PFSK-1 (cell line): ENCODE data around the gene CACNA2D4.

Experiments used
- FOXP2 ChIP-seq: optimal IDR thresholded peaks from 2 replicates; pipeline ENCODE3; 2011; ENCODE audit warnings: borderline replicate concordance, control low read depth, inconsistent platforms; ENCODE audit not compliant: insufficient read depth; ENCODE audit errors: extremely low read length, extremely low read depth
- POLR2AphosphoS5 ChIP-seq: IDR thresholded peaks from 2 replicates; pipeline ENCODE4 v1.6.1; 2012; ENCODE audit warnings: low read depth, mild to moderate bottlenecking, control low read depth, low read length, moderate library complexity
- REST ChIP-seq, 2 experiments: IDR thresholded peaks; 2 replicates each; pipeline versions ENCODE4 v1.6.1 to v1.8.0; 2011 to 2012; ENCODE audit warnings: low read depth in 2 of 2, low read length in 2 of 2, control low read depth in 1 of 2, inconsistent platforms in 1 of 2, mild to moderate bottlenecking in 1 of 2, moderate library complexity in 1 of 2; ENCODE audit not compliant: insufficient read depth in 1 of 2
- SIN3A ChIP-seq: IDR thresholded peaks from 2 replicates; pipeline ENCODE4 v1.6.1; 2012; ENCODE audit warnings: mild to moderate bottlenecking, low read length, moderate library complexity, borderline replicate concordance; ENCODE audit not compliant: insufficient read depth
- TAF1 ChIP-seq: IDR thresholded peaks from 2 replicates; pipeline ENCODE4 v1.6.1; 2012; ENCODE audit warnings: low read length, control low read depth, borderline replicate concordance; ENCODE audit not compliant: insufficient read depth

Gene CACNA2D4

GRCh38 chr12:1799882-1800400, 118.5 kb downstream of the CACNA2D4 start:
- no peak for TF ChIP-seq SIN3A
- TF ChIP-seq POLR2AphosphoS5, result no peak
- no peak for TF ChIP-seq TAF1
- no peak for TF ChIP-seq REST (IDR thresholded peaks at IDR 0.05; ENCODE audit: insufficient read depth in 1 of 2, low read depth in 2 of 2, low read length in 2 of 2)
- TF ChIP-seq FOXP2, result no peak

- TF ChIP-seq TAF1 (no peak), REST (IDR thresholded peaks at IDR 0.05; ENCODE audit: insufficient read depth in 1 of 2, low read depth in 2 of 2, low read length in 2 of 2) (no peak), POLR2AphosphoS5 (no peak), SIN3A (no peak), FOXP2 (no peak)
Measured at GRCh38 chr12:1799051-1799881, 119.2 kb downstream of the CACNA2D4 start.

- TF ChIP-seq SIN3A (no peak), POLR2AphosphoS5 (no peak), TAF1 (no peak), REST (IDR thresholded peaks at IDR 0.05; ENCODE audit: insufficient read depth in 1 of 2, low read depth in 2 of 2, low read length in 2 of 2) (no peak), FOXP2 (no peak)
Measured at GRCh38 chr12:1798641-1799020, 119.8 kb downstream of the CACNA2D4 start.

GRCh38 chr12:1797991-1798640, 120.3 kb downstream of the CACNA2D4 start:
- TF ChIP-seq TAF1 (no peak), REST (IDR thresholded peaks at IDR 0.05; ENCODE audit: insufficient read depth in 1 of 2, low read depth in 2 of 2, low read length in 2 of 2) (no peak), FOXP2 (no peak), POLR2AphosphoS5 (no peak), SIN3A (no peak)
